ENCODE measurements around the gene PCDHGA1. TPM values are rescaled to one million over a fixed set of nuclear protein-coding genes. Genes with fewer than 3 reads are reported as not detected.

Gene PCDHGA1
- total RNA-seq (2022; extraction: Qiagen RNA extraction), result 0.30 to 0.39 TPM (median 0.37 TPM) in 5 replicates

GRCh38 chr5:141330299-141331080 is at the start of gene PCDHGA1:
TSS of gene PCDHGA1 (plus strand) at chr5:141330514.

GRCh38 chr5:141303756-141304155 is 26.6 kb upstream of the PCDHGA1 start, which contains the start of gene SLC25A2:
TSS of gene SLC25A2 (minus strand) at chr5:141304049. CDS start at chr5:141303865, 184 bp downstream.

GRCh38 chr5:141320225-141321169 is 9.8 kb upstream of the PCDHGA1 start, which contains the start of gene TAF7:
TSS of gene TAF7 (minus strand) at chr5:141320784. CDS start at chr5:141320044, 740 bp downstream.

GRCh38 chr5:141338538-141339306 is 8.4 kb downstream of the PCDHGA1 start, which contains the start of gene PCDHGA2:
TSS of gene PCDHGA2 (plus strand) at chr5:141338760.

GRCh38 chr5:141343242-141343952 is 13.1 kb downstream of the PCDHGA1 start, which contains the start of gene PCDHGA3:
TSS of gene PCDHGA3 (plus strand) at chr5:141343829. CDS start at chr5:141344034, 205 bp downstream.

GRCh38 chr5:141349917-141350619 is 19.8 kb downstream of the PCDHGA1 start, which contains the start of gene PCDHGB1:
TSS of gene PCDHGB1 (plus strand) at chr5:141350099. CDS start at chr5:141350261, 162 bp downstream.

GRCh38 chr5:141354900-141355469 is 24.7 kb downstream of the PCDHGA1 start, which contains the start of gene PCDHGA4:
TSS of gene PCDHGA4 (plus strand) at chr5:141355021. CDS start at chr5:141355108, 87 bp downstream.

GRCh38 chr5:141359790-141360426 is 29.6 kb downstream of the PCDHGA1 start, which contains the start of gene PCDHGB2:
TSS of gene PCDHGB2 (plus strand) at chr5:141359994. CDS start at chr5:141360136, 142 bp downstream.

GRCh38 chr5:141363952-141364660 is 33.8 kb downstream of the PCDHGA1 start, which contains the start of gene PCDHGA5:
TSS of gene PCDHGA5 (plus strand) at chr5:141364162. CDS start at chr5:141364331, 169 bp downstream.

GRCh38 chr5:141369994-141370848 is 39.9 kb downstream of the PCDHGA1 start, which contains the start of gene PCDHGB3:
TSS of gene PCDHGB3 (plus strand) at chr5:141370242. CDS start at chr5:141370395, 153 bp downstream.

GRCh38 chr5:141373673-141374317 is 43.5 kb downstream of the PCDHGA1 start, which contains the start of gene PCDHGA6:
TSS of gene PCDHGA6 (plus strand) at chr5:141373891. CDS start at chr5:141374084, 193 bp downstream.

GRCh38 chr5:141382469-141383294 is 52.4 kb downstream of the PCDHGA1 start, which contains the start of gene PCDHGA7:
TSS of gene PCDHGA7 (plus strand) at chr5:141382742. CDS start at chr5:141382900, 158 bp downstream.

GRCh38 chr5:141387557-141388311 is 57.4 kb downstream of the PCDHGA1 start, which contains the start of gene PCDHGB4:
TSS of gene PCDHGB4 (plus strand) at chr5:141387698. CDS start at chr5:141387885, 187 bp downstream.

GRCh38 chr5:141392429-141393198 is 62.3 kb downstream of the PCDHGA1 start, which contains the start of gene PCDHGA8:
TSS of gene PCDHGA8 (plus strand) at chr5:141392633. CDS start at chr5:141392814, 181 bp downstream.

